ENCODE results near the gene FRMD4A.

GRCh38 chr10:14253079-14253478 lies 77.6 kb downstream of the FRMD4A start:
- TF ChIP-seq EZH2 (IDR thresholded peaks at IDR 0.05; ENCODE audit: insufficient read depth, poor library complexity, severe bottlenecking) (no peak), EZH2phosphoT487 (IDR thresholded peaks at IDR 0.05; ENCODE audit: insufficient read depth, low read depth) (no peak)
